Lung (tissue), 10 donors: Measurements from ENCODE around the gene CTAG1A. TPM values are rescaled to one million over a fixed set of nuclear protein-coding genes. Genes with fewer than 3 reads are reported as not detected.
"Not testable (repeated sequence)": the region's sequence is repeated elsewhere in the genome, so short reads cannot be mapped to it uniquely, and the experiment has no call there.

ENCODE experiments used
- ATAC-seq: fragments of 200-7000 bp; cut with Tn5 transposase; one replicate; pipeline ENCODE4 v1.9.1; 2020; ENCODE audit warnings: moderate number of reproducible peaks; ENCODE audit not compliant: insufficient read depth, low FRiP score
- DNase-seq, 3 donors: peaks; one replicate each; pipeline ENCODE4 v3.0.0-alpha.2; 2013 to 2017
- H3K27ac ChIP-seq, 2 donors: one replicate each; pipeline ENCODE4 v1.5.1; 2013; ENCODE audit warnings: mild to moderate bottlenecking in 2 of 2, moderate library complexity in 2 of 2, control low read depth in 1 of 2, inconsistent platforms in 1 of 2, low read depth in 1 of 2, low read length in 1 of 2
- H3K27me3 ChIP-seq, 3 donors: one replicate each; pipeline ENCODE4 v1.5.1; 2013; ENCODE audit warnings: low read length in 2 of 3; ENCODE audit not compliant: control insufficient read depth in 3 of 3, insufficient read depth in 3 of 3
- H3K36me3 ChIP-seq, 4 donors: one replicate each; pipeline ENCODE4 v1.5.1; 2013; ENCODE audit warnings: low read length in 4 of 4, mild to moderate bottlenecking in 1 of 4, moderate library complexity in 1 of 4; ENCODE audit not compliant: control insufficient read depth in 4 of 4, insufficient read depth in 4 of 4
- H3K4me1 ChIP-seq, 5 donors: one replicate each; pipeline ENCODE4 v1.5.1; 2013; ENCODE audit warnings: low read length in 5 of 5, mild to moderate bottlenecking in 2 of 5, moderate library complexity in 1 of 5; ENCODE audit not compliant: control insufficient read depth in 5 of 5, insufficient read depth in 5 of 5
- H3K4me3 ChIP-seq: one replicate; pipeline ENCODE4 v1.5.1; 2013; ENCODE audit warnings: mild to moderate bottlenecking, control low read depth, moderate library complexity
- H3K9ac ChIP-seq, 2 donors: one replicate each; pipeline ENCODE4 v1.5.1; 2013; ENCODE audit warnings: low read length in 2 of 2, control low read depth in 1 of 2; ENCODE audit not compliant: insufficient read depth in 1 of 2
- H3K9me3 ChIP-seq, 4 donors: one replicate each; pipeline ENCODE4 v1.5.1; 2013; ENCODE audit warnings: low read length in 3 of 4, mild to moderate bottlenecking in 1 of 4, moderate library complexity in 1 of 4; ENCODE audit not compliant: control insufficient read depth in 4 of 4, insufficient read depth in 3 of 4
- WGBS, 2 donors: extraction: QIAGEN DNeasy Blood & Tissue Kit; methylation state at CpG; one replicate each; pipeline ENCODE4 v1.1.7; 2013; 5-methylcytosine and 5-hydroxymethylcytosine counted together
- polyA plus RNA-seq, 2 donors: library from polyadenylated mRNA; stranded (reverse); fragments of 200-250 nt; gene quantifications; one replicate each; pipeline ENCODE4 v1.2.1, GENCODE V29; 2013
- total RNA-seq, 2 donors: library from RNA; depleted of rRNA in 1 of 2; stranded (reverse); fragments of >200 nt in 1 of 2; gene quantifications; one replicate each; pipeline ENCODE4 v1.2.1, GENCODE V29; 2014 to 2021
- donor health status: Bipolar disorder and iron deficiency.
- donor health status: healthy.
- donor health status: DM: yes; HTN: yes; CAD: no.

CTAG1A gene
- total and polyA plus RNA-seq, 4 donors: not detected

DNA sequence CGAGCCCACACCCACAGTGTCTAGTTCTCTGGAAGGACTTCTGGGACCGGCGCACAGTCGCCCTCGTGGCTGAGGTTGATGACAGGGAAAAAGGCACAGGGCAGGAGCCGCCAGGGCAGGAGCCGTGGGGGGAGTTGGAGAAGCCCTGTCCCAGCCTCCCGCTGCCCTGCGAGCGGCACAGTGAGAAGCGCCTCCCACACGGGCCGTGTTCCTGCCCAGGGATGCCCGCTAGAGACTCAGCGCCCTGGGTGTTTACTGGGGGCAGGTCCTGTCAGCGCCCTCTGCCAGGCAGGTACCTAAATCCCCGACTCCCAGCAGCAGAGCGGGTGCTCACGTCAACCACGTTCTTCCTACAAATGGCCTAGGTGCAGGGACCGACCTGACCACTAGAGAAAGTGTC is 26.0 kb upstream of the CTAG1A start:
- not testable (repeated sequence) for H3K4me1 ChIP-seq, H3K9me3 ChIP-seq, DNase-seq, H3K9ac ChIP-seq, H3K27ac ChIP-seq, ATAC-seq, H3K27me3 ChIP-seq, H3K4me3 ChIP-seq, H3K36me3 ChIP-seq
- WGBS, 2 donors: 92% methylated on average over 10 of the region's 21 CpGs; no CpG with 5 or more reads in 1 of the 2 donors

DNA sequence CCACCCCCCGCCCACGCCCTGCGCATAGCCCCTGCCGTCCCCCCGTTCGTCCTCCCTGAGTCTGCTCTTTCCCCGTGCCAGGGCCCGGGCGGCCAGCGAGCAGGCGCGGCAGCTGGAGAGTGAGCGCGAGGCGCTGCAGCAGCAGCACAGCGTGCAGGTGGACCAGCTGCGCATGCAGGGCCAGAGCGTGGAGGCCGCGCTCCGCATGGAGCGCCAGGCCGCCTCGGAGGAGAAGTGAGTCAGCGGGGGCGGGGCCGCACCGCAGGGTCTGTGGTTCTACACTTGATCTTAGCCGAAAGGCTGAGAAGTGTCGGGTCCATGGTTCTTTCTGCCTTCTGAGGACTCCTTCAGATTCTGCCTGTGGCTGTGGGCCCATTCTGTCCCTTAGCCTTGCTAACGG is 24.6 kb upstream of the CTAG1A start:
- H3K9me3 ChIP-seq, H3K9ac ChIP-seq, ATAC-seq, H3K36me3 ChIP-seq, H3K4me3 ChIP-seq, DNase-seq, H3K27ac ChIP-seq, H3K4me1 ChIP-seq, H3K27me3 ChIP-seq: not testable (repeated sequence)
- WGBS, 2 donors: 86 to 90% methylated on average over 9 to 12 of the region's 31 CpGs

DNA sequence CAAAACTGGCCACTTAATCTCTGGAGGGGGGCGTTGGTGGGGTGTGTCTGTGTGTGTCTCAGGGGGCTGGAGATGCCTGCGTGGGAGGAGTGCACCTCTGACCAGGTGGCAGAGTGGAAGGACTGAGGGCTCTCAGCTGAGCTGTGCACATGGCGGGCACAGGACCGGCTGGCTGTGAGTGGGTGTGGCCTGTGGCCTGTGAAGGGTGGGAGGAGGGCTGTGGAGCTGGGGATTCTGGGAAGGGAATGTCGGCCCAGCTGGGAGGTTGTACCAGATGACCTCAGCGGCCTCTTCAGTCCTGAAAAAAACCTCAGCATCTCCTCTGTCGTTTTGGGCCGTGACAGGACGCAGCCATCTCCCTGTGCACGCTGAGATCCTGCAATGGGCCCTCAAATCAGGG is 22.6 kb upstream of the CTAG1A start:
- H3K36me3 ChIP-seq, H3K27ac ChIP-seq, H3K4me3 ChIP-seq, H3K27me3 ChIP-seq, H3K9me3 ChIP-seq, DNase-seq, H3K9ac ChIP-seq, H3K4me1 ChIP-seq, ATAC-seq: not testable (repeated sequence)
- WGBS, 2 donors: no CpG with 5 or more reads among the region's 10 CpGs

DNA sequence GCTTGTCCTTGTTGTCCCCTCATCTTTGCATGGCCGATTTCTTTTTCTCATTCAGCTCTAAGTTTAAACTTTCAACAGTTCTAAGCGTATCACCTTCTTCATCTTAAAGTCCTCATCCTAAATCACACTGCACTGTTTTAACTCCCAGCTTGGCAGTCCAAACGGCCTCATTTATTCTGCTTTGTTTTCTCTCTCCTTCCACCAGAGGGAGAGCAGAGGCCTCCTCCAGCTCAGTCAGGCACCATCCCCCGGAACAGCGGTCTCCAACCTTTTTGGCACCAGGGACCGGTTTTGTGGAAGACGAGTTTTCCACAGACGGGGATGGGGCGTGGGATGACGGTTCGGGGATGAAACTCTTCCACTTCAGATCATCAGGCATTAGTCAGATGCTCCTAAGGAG is 14.6 kb upstream of the CTAG1A start:
- H3K4me3 ChIP-seq, H3K27me3 ChIP-seq, H3K27ac ChIP-seq, ATAC-seq, H3K9ac ChIP-seq, H3K36me3 ChIP-seq, H3K4me1 ChIP-seq, H3K9me3 ChIP-seq, DNase-seq: not testable (repeated sequence)
- no CpG with 5 or more reads among the region's 11 CpGs for WGBS, 2 donors

DNA sequence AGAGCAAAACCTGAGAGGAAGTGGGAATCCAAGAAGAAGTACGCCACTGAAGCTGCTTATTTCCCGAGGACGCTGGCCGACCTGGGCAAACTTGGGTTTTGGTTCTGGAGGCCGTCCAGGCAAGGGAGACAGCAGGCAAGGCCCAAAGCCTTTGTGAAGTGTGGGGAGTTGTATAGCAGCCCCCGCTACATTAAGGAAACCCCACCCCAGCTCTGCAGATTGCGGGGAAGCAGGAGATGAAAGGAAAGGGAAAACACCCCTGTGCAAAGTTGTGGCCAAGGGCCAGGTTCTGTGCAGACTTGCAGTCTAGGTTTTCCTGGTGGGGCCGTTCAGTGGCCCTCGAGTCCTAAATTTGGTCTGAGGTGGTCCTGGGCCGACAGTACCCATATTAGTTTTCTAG is 11.9 kb upstream of the CTAG1A start:
- ATAC-seq, DNase-seq, H3K27me3 ChIP-seq, H3K9me3 ChIP-seq, H3K4me1 ChIP-seq, H3K9ac ChIP-seq, H3K36me3 ChIP-seq, H3K4me3 ChIP-seq, H3K27ac ChIP-seq: not testable (repeated sequence)
- WGBS, 2 donors: no CpG with 5 or more reads among the region's 10 CpGs

DNA sequence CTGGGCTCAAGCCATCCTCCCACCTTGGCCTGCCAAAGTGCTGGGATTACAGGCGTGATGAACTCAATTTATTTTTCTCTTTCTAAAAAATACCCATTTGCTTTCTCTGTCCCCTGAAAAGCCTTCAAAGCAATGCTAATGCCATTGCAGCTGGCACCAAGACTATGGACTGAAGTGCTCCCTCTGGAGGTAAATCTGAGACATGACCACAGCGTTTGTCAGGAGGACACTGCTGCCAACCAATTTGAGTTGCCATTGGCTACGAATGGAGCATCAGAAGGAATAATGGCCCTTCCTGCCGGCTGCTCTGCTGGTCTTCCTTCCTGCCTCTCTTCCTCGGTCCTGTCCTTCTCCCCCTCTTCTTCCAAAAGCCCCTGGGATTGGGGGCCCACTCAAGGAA is 9.9 kb upstream of the CTAG1A start:
- ATAC-seq: not testable (repeated sequence)
- WGBS, 2 donors: no CpG with 5 or more reads among the region's 5 CpGs

DNA sequence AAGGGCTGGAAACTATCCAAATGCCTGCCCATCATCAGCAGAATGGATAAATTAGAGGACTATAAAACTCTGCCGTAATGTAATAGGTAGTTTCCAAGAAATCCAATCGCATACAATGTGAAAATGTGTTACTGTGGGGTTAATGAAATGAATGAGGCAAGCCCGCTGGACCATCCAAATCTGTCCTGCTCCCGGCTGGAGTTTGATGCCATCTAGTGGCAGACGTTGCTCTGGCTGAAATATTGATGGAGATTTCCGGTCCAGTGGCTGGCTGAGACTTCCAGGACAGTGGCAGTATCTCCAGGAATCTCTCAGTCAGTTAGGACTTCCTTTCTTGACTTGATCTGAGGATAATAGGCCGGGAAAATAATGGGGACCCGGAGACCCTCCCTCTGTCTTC is 1.9 kb upstream of the CTAG1A start:
- not testable (repeated sequence) for H3K9me3 ChIP-seq, H3K9ac ChIP-seq, H3K36me3 ChIP-seq, H3K27ac ChIP-seq, H3K4me3 ChIP-seq, DNase-seq, H3K27me3 ChIP-seq, ATAC-seq, H3K4me1 ChIP-seq
- no CpG with 5 or more reads among the region's 8 CpGs for WGBS, 2 donors

More for the DNA sequence above, 9.9 kb upstream of the CTAG1A start:
- H3K27me3 ChIP-seq, H3K9ac ChIP-seq, H3K27ac ChIP-seq, H3K9me3 ChIP-seq, H3K36me3 ChIP-seq, H3K4me3 ChIP-seq, DNase-seq, H3K4me1 ChIP-seq: not testable (repeated sequence)

DNA sequence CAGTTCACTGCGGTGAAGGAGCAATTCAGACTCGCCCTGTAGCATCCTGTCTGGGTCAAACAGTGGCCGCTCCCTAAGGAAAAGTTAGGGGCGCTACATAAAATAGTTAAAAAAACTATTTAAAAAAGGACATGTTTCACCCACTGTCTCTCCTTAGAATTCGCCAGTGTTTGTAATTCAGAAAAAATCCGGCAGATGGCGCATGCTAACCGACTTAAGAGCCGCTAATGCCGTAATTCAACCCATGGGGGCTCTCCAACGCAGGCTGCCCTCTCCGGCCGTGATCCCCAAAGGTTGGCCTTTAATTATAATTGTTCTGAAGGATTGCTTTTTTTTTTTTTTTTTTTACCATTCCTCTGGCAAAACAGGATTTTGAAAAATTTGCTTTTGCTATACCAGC is 5.5 kb downstream of the CTAG1A start:
- not testable (repeated sequence) for H3K36me3 ChIP-seq, H3K27ac ChIP-seq, ATAC-seq, H3K4me1 ChIP-seq, H3K9ac ChIP-seq, H3K4me3 ChIP-seq, DNase-seq, H3K27me3 ChIP-seq
- WGBS, 2 donors: 41% methylated on average over 4 of the region's 13 CpGs; no CpG with 5 or more reads in 1 of the 2 donors
- peaks cover 0 to 17% (median 0%) of the 10 kb centered on the region in 4 donors for H3K9me3 ChIP-seq
